Left renal pelvis (tissue), 4 donors: ENCODE measurements around the gene VSIG10L2. TPM values are rescaled to one million over a fixed set of nuclear protein-coding genes. Genes with fewer than 3 reads are reported as not detected.
"Not testable (repeated sequence)": the region's sequence is repeated elsewhere in the genome, so short reads cannot be mapped to it uniquely, and the experiment has no call there.

Source experiments
- DNase-seq, 4 donors: peaks; one replicate each; pipeline ENCODE4 v3.0.0-alpha.2; 2013; ENCODE audit warnings: low read depth in 4 of 4, low spot score in 3 of 4
- polyA plus RNA-seq, 4 donors: library from polyadenylated mRNA; unstranded; fragments of 120-200 nt; gene quantifications; one replicate each; pipeline ENCODE4 v1.2.1, GENCODE V29; 2013; ENCODE audit not compliant: insufficient read length in 4 of 4

The VSIG10L2 gene
- polyA plus RNA-seq = under 1 TPM in 1 of 4 donors, not detected in 3; 0.53 TPM

- no peak for DNase-seq
Measured at GRCh38 chr11:125945797-125946520, at the start of gene VSIG10L2. VSIG10L2 (plus strand) TSS chr11:125946044; CDS start chr11:125946056, 12 bp downstream.

GRCh38 chr11:125901872-125902271 lies 44.0 kb upstream of the VSIG10L2 start:
- DNase-seq = no peak

- no peak for DNase-seq
Measured at GRCh38 chr11:125902277-125902926, 43.4 kb upstream of the VSIG10L2 start.

GRCh38 chr11:125902927-125903710 lies 42.7 kb upstream of the VSIG10L2 start, which contains the start of gene PUS3:
PUS3 (minus strand) TSS chr11:125903206; CDS start chr11:125896284, 6,922 bp downstream.
- peak in 3 of 4 donors; percentile 66 to 77 (median 69) for DNase-seq

- peak in 1 of 4 donors; percentile 14 for DNase-seq
Measured at GRCh38 chr11:125903711-125904659, 41.9 kb upstream of the VSIG10L2 start, which contains the start of gene DDX25. DDX25 (plus strand) TSS chr11:125904508; CDS start chr11:125904518, 10 bp downstream.

- no peak for DNase-seq
Measured at GRCh38 chr11:125904678-125905077, 41.2 kb upstream of the VSIG10L2 start.

GRCh38 chr11:125910226-125910849 lies 35.5 kb upstream of the VSIG10L2 start:
- no peak for DNase-seq

- DNase-seq = not testable (repeated sequence)
Measured at GRCh38 chr11:125914601-125915000, 31.2 kb upstream of the VSIG10L2 start.

- DNase-seq = no peak
Measured at GRCh38 chr11:125916683-125917347, 29.0 kb upstream of the VSIG10L2 start.

- DNase-seq = no peak
Measured at GRCh38 chr11:125918140-125918840, 27.6 kb upstream of the VSIG10L2 start.

- no peak for DNase-seq
Measured at GRCh38 chr11:125921042-125921441, 24.8 kb upstream of the VSIG10L2 start.

- DNase-seq = no peak
Measured at GRCh38 chr11:125922156-125922555, 23.7 kb upstream of the VSIG10L2 start.

GRCh38 chr11:125923012-125923579 lies 22.7 kb upstream of the VSIG10L2 start:
- peak in 2 of 4 donors; percentile 61 to 67 for DNase-seq

GRCh38 chr11:125923633-125924032 lies 22.2 kb upstream of the VSIG10L2 start:
- DNase-seq = no peak

GRCh38 chr11:125924384-125925007 lies 21.3 kb upstream of the VSIG10L2 start:
- DNase-seq = no peak

GRCh38 chr11:125925247-125925740 lies 20.6 kb upstream of the VSIG10L2 start:
- DNase-seq = no peak

- DNase-seq = no peak
Measured at GRCh38 chr11:125925804-125926203, 20.0 kb upstream of the VSIG10L2 start.
